Left hindlimb (tissue), 1 donor: ENCODE results near the gene FXYD5.
"Not testable (repeated sequence)": the region's sequence is repeated elsewhere in the genome, so short reads cannot be mapped to it uniquely, and the experiment has no call there.

Source experiments
- DNase-seq: peaks from one replicate; pipeline ENCODE4 v3.0.0-alpha.2; 2018

FXYD5 gene

DNA sequence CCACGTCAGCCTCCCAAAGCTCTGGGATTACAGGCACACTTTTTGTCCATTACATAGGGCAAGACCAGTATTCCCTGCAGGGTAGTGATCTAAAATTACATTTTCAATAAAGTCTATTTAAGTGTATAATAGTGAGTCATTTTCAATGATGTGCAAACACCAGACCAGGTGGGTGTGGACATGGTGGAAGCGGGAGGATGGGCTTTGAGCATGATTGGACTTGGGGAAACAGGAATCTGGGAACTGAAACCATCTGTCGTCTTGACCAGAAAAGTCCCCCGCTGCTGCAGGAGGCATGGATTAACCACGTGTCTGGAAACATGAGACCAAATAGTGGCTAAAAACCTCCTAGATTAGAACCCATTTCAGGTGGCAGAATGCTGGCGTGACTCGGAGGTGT lies 34.0 kb upstream of the FXYD5 start:
- DNase-seq = no peak

DNA sequence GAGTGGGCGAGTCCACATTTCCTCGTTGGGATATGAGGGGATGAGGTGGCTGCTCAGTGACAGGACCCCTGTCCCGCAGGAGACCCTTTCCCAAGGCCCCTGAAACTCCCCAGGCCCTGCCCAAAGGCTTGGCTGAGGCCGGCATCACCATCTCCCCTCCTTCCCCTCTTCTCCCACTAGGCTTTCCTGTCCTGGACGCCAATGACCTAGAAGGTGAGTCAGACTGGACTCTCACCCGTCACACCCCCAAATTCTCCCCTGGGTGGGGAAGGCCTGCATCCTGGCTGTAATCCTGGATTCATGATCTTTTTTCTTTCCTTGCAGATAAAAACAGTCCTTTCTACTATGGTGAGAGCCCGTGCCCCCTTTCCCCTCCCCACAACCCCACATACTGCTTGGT lies 33.6 kb upstream of the FXYD5 start:
- DNase-seq = no peak

DNA sequence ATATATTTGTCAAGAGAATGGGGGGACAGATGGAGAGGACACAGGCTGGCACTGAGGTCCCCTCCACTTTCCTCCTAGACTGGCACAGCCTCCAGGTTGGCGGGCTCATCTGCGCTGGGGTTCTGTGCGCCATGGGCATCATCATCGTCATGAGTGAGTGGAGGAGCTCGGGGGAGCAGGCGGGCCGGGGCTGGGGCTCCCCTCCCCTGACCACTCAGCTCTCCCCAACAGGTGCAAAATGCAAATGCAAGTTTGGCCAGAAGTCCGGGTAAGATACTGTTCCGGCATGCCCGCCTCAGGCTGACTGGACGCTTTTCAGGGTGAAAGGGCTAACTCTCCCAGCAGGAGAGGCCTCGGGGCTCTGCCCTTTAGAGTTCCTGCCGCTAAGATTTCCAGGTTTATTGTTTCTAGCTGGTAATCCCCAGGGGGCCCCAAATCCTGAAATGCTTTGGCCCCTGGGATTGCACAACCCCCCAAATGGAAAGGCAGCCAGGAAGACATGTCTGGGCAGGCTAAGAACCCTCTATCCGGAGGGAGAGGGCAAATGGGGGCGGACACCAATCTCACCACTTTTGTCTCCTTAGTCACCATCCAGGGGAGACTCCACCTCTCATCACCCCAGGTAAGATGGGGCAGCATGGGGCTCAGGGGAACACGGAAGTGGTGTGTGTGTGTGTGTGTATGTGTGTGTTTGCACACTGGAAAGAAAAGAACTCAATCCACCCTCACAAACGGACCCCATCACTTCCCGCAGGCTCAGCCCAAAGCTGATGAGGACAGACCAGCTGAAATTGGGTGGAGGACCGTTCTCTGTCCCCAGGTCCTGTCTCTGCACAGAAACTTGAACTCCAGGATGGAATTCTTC lies 31.6 kb upstream of the FXYD5 start:
- no peak for DNase-seq

DNA sequence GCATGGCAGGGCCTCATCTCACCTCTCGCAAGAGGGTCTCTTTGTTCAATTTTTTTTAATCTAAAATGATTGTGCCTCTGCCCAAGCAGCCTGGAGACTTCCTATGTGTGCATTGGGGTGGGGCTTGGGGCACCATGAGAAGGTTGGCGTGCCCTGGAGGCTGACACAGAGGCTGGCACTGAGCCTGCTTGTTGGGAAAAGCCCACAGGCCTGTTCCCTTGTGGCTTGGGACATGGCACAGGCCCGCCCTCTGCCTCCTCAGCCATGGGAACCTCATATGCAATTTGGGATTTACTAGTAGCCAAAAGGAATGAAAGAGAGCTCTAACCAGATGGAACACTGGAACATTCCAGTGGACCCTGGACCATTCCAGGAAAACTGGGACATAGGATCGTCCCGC lies 31.0 kb upstream of the FXYD5 start:
- DNase-seq = no peak

DNA sequence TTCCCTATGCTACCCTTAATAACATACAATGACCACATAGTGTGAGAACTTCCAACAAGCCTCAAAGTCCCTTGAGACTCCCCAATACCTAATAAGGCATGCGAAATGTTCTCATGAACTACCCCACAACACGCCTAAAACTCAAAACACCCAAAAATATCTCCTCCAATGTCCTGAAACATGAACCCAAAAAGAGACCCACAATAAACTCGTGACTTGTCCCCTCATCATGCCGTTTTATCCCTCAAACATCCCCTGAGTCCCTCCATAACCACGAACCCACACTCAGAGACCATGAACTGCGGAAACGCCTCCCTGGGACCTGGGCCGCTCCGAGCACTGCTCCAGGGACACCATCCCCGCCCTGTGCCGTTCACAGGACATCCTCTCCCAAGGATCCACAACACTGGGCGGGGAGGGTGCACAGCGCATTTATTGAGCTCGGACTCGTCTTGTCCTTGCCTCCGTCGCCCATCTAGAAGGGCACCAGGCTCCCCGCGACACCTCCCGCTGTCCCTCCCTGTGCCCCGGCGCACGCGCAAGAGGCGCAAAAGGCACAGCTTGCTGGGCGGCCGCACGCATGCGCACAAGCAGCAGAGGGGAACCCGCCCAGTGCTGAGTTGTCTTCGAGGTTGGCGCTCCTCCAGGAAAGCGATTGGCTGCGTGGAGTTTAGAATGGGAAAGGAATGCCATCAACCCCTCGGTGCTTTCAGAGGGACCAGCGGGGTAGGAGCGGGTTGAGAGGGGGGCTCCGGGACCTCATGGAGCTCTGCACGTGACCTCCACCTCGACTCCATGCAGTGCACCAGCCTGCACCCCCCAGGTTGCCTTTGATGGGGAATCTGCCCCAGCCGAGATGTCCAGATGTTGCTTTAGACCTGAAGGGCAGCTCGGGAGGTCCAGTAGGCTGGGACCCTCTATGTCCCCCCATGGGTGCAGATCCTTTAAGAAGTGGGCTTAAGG lies 30.2 kb upstream of the FXYD5 start:
- DNase-seq = peak; percentile 96

DNA sequence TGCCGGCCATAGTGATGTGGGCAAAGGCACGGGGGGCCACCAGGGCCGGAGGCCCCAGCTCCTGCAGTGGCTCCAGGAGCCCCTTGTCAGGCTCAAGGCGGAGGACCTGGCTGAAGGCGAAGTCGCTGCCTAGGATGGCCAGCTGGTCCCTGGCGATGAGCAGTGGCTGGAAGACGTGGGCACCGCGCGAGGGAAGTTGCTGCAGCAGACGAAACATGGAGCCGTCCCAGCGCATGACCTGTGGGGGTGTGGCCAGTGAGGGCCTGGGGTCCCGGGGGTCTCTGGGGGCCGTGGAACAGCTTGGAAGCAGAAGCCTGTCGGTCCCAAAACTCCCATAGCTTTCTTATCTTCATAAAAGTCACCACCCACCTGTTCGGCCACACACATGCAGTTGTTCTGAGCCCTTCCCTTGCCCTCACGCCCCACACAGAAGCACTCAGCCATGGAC lies 29.2 kb upstream of the FXYD5 start:
- no peak for DNase-seq

DNA sequence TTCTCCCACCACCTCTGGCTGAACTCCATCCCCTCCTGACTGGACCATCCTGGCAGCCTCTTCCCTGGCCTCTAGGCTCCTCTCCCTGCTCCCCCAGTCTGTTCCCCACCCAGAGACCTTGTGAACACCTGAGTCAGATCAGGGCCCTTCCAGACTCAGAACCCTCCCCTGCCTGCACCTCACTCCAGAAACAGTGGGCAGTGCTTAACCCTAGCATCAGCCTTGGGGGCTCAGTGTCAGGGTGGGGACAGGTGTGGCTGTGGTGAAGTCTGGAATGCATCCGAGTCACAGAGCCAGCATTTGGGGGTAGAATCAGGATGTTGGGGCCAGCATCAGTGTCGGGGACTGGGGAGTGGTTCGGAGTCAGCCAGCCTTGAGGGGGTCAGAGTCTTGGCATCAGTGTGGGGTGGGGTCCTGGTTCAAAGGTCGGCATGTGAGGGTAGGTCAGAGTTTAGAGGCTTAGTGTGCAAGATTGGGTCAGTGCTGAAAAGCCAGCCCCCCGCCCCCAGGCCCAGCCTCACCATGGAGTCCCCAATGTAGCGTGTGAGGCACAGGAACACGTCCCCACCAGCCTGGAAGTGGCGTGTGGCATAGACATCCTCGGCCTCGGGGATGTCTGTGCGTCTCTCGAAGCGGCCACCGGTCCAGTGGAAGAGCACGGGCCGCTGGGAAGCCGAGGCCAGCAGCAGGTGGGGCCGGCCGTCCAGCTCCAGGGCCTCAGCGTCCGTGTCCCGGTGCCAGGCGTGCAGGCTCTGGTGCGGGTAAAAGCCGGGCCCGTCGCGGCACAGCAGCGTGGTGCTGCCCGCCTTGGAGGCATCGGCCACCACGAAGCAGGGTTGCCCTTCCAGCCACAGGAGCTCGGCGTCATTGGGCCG lies 28.5 kb upstream of the FXYD5 start:
- DNase-seq = no peak

DNA sequence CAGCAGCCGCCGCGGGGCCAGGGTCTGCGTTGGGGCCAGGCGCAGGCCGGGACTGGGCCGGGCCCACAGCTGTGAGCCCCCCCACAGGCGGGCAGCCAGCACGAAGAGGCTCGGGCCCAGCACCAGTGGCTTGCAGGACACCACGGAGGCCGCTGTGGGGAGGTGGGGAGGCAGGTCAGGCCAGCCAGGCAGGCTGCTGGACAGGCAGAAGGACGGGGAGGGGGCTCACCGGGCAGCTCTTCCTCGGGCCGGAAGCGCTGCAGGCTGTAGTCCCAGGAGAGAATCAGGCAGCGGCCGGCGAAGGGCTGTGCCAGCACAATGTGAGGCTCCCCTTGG lies 27.9 kb upstream of the FXYD5 start:
- DNase-seq = no peak

DNA sequence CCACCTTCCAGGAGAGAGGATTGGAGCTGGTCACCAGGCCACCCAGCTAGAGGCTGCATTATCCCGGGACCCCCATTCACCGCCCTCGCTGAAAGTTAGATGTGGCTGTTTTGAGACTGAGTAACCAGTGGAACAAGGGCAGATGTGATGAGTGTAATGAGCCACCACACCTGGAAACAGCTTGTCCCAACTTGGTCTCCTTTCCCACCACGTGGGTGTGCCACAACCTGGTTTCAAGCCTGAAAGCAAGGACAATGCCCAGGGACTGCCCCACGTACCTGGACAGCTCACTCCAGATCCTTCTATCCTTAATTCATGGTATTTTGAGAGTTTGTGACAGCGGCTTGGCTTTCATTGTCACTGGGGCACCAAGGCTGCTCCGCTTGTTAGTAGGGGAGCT lies 26.7 kb upstream of the FXYD5 start:
- no peak for DNase-seq

DNA sequence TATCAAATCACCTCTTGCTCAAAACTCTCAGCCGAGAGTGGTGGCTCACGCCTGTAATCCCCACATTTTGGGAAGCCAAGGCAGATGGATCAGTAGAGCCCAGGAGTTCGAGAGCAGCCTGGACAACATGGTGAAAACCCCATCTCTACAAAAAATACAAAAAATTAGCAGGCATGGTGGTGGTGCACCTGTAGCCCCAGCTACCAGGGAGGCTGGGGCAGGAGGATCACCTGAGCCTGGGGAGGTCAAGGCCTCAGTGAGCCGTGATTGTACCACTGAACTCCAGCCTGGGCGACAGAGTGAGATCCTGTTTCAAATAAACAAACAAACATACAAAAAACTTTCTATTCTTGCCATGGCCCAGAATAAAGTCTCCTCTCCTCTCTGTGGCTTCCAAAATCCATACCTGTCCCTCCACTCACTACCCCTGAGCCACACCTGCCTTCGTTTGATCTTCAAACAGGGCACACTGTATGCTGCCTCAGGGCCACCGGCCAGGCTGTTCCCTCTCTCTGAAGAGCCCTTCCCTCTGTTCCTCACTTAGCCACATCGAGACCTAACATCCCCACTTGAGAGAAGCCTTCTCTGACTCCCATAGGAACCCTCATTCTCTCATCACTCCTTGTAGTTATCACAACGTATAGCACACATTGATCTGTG lies 26.0 kb upstream of the FXYD5 start:
- no peak for DNase-seq

DNA sequence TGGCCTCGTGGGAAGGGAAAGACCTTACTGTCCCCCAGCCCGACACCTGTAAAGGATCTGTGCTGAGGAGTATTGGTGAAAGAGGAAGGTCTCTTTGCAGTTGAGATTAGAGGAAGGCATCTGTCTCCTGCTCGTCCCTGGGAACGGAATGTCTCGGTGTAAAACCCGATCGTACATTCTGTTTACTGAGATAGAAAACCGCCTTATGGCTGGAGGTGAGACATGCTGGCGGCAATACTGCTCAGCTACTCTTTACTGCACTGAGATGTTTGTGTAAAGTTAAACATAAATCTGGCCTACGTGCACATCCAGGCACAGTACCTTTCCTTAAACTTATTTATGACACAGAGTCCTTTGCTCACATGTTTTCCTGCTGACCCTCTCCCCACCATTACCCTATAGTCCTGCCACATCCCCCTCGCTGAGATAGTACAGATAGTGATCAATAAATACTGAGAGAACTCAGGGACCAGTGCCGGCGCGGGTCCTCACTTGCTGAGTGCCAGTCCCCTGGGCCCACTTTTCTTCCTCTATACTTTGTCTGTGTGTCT lies 24.7 kb upstream of the FXYD5 start:
- DNase-seq = not testable (repeated sequence)

DNA sequence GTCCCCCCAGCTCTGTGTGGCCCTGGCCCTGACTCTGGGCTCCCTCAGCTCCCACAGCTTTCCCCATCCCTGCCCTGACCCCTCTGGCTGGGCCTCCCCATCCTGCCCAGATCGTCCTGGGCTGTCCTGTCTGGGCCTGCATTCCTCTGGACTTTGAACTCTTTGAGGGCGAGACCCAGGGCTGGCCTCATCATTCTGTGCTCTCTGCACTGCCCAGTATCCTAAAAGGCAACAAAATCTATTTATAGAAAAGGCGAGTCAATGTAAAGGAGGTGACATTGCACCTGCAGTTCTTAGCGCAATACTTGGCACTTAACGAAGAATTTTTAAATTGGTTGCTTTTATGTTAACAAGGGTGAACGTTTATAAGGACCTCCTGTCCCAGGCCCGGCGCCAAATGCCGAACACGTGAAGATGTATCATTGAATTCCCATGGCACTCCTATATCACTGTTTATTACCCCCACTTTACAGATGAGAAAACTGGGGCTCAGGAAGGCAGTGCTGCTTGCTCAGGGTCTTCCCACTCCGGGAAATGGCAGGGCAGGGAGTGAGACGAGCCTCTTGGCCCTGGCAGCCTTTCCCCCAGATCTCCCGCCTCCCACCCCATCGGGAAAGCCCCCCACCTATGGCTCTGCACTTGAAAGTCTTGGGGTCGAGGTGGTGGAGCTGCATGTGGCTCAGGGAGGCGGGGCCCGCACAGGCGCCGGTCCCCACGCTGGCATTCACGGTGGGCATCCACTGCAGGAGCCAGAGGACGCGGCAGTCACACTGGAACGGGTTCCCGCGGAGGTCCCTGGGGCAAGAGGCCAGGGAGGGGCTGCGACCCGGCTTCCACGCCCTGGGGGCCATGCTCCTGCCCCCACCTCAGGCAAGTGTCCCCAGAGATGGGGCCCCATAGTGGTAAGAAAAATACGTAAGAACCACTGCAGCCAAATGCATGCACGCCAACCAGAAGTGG lies 23.5 kb upstream of the FXYD5 start:
- DNase-seq = no peak

DNA sequence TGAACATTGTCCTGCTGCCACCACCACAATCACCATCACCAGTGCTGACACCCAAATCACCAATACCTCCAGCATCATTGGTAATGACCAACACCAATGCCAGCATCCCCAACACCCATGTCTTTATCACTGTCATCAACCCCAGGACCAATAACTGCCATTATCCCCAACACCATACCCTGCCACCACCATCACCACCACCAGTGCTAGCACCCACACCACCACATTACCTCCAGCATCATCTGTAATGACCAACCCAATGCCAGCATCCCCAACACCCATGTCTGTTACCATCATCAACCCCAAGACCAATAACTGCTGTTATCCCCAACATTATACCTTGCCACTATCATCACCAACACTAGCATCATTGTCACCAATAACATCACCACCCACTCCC lies 22.3 kb upstream of the FXYD5 start:
- DNase-seq = no peak

DNA sequence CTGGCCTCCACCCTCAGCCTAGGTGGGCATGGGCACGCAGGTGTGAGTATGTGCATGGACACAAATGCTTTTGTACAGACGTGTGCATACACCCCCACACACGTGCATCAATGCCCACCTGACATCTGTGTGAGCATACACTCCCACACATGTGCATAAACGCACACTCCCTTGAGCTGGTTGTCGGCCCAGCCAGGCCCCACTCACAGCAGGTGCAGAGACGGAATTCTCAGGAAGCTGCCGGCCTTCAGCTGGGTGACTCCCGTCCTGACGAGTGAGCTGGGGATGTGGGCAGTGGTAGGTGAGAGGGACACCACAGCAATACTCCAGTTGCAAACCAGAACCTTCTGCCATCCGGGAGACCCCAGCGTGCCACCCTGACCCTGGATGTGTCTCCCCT lies 20.7 kb upstream of the FXYD5 start:
- no peak for DNase-seq

DNA sequence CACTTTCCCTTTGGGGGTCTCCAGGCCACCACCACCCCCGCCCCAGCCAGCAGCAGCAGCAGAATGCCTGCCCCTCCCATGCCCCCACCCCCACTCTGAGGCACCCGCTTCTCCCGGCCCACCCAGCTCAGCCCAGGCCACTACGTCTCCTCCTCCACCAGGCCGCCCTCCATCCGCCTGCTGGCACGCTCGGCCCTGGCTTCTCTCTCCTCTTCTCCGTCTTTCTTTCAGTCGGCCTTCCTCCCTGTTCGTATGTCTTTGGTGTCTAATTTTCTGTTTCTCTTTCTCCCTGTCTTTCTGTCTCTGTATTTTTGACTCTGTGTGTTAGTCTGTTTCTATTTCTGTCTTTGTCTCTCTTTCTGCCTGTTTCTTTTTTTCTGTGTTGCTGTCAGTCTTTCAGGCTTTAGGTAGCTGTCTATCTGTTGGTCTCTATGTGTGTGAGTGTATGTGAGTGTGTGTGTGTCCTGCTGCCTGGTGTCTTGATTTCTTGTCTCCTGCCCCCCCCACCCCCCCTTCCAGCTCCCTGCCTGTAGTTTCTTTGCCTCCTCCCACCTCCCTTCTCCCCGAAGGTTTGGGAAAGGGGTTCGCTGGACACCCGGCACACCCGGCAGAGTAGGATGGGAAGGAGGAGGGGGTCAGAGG lies 19.8 kb upstream of the FXYD5 start, which contains the start of gene LGI4:
Gene LGI4, minus strand, starts transcription at position 459 of the 642 bp plus-strand sequence. Its CDS starts 379 bp downstream, at position 80.
- peak; percentile 43 for DNase-seq

DNA sequence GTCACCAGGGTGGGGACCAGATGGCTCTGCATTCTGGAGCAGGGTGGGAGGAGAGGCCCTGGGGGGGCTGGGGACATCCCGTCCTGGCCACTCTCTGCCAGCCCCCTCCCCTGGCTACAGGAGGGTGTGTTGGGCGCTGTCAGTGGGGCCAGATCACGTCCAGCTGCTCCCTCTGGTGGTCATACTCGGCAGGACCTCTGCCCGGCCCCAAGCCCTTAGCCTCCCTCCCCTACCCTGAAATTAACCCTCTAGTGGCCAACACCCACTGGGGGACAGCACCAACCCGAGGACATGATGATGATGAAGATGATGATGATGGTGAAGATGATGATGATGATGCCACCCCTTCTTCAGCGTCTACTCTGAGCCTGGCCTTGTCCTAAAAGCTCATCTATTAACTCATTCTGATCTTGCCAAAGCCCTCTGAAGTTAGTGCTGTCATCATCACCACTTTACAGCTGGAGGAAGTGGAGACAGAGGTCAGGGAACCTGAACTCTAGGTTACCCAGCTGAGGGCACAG lies 19.1 kb upstream of the FXYD5 start:
- DNase-seq = peak; percentile 89

DNA sequence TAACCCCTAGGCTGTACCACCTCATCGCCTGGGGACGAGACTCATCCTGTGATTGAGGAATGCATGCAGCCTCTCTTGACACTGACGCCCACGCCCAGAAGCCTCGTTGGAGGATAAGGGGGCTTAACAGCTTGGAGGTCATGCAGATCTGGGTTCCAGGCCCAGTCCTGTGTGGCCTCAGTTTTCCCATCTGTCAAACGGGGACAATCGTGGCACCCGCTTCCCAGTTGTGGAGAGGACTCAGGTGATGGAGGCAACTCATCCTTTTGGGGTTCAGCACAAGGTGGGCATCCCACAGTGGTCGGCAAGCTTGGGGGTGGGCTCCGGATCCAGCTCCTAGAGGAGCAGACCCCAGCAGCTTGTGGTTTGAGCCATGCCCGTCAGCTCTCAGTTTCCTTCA lies 18.3 kb upstream of the FXYD5 start:
- DNase-seq = no peak

DNA sequence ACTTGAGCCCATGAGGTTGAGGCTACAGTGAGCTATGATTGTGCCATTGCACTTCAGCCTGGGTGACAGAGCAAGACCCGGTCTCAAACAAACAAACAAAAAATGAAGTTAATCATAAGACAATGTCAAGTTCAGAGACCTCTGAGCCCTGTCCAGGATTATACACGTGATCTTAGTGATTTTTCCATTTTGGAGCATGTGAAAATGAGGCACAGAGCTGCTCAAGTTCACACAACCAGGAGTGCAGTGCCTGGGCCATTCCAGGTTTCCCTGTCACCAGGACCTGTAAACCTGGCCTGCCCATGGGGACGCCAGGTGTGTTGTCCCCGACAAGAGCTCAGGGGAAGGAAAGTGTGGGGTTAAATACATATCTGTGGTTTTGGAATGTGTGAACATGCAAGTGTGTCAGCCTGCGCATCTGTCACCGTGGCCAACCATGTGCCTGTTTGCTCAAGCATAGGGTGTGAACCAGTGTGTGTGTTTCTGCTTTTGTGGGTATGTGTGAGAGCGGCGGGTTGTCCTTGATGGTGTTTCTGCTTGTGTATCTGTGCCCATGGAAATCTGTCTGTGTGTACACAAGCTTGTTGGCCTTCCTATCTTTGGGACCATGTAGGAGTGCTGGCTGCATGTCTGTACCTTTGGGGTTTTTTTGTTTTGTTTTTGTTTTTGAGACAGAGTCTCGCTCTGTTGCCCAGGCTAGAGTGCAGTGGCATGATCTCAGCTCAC lies 17.4 kb upstream of the FXYD5 start:
- DNase-seq = no peak

DNA sequence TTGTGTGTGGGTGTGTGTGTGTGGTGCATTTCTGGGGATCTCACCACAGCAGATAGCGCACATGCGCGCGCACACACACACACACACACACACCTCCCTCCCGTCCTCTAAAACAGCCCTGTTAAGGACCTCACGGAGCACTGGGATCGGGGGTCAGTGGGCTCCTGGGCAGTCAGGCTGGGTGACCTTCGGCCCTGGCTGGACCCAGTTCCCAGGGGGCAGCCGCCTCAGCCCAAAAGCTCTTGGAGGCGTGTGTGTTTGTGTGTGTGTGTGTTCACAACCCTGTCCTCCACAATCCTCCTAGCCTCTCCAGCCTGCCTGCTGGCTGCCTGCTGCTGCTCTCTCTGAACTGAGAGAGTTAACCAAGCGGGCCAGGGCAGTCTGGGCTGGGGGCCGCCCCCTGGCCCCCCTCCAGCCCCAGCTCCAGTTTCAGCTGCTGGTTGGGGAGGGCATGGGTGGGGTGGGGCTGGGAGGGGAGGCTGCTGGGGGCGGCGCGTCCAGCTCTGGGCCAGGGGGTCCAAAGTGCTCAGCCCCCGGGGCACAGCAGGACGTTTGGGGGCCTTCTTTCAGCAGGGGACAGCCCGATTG lies 16.1 kb upstream of the FXYD5 start, which contains the start of gene FXYD1:
Gene FXYD1, plus strand, starts transcription at position 520 of the 588 bp plus-strand sequence. CDS start 1,256 bp downstream, outside the sequence.
- DNase-seq = peak; percentile 91
